Testis (tissue), 3 donors: ENCODE measurements around the gene DGLUCY. TPM values are rescaled to one million over a fixed set of nuclear protein-coding genes. Genes with fewer than 3 reads are reported as not detected.
"Not testable (repeated sequence)": the region's sequence is repeated elsewhere in the genome, so short reads cannot be mapped to it uniquely, and the experiment has no call there.

ENCODE experiments used
- DNase-seq: peaks from one replicate; pipeline ENCODE4 v3.0.0-alpha.2; 2019
- H3K27ac ChIP-seq, 2 donors: fragments of 200-600 bp; sonication (generic); one replicate each; pipeline ENCODE4 v1.5.1; 2019
- H3K27me3 ChIP-seq: fragments of 200-600 bp; sonication (generic); one replicate; pipeline ENCODE4 v1.5.1; 2019
- H3K36me3 ChIP-seq: fragments of 200-600 bp; sonication (generic); one replicate; pipeline ENCODE4 v1.5.1; 2017; ENCODE audit warnings: low read depth; ENCODE audit errors: missing control alignments
- H3K4me1 ChIP-seq: fragments of 200-600 bp; sonication (generic); one replicate; pipeline ENCODE4 v1.5.1; 2019
- H3K4me3 ChIP-seq, 2 donors: fragments of 200-600 bp; sonication (generic); one replicate each; pipeline ENCODE4 v1.5.1; 2017 to 2019
- H3K9me3 ChIP-seq: fragments of 200-600 bp; sonication (generic); one replicate; pipeline ENCODE4 v1.5.1; 2017
- POLR2A ChIP-seq: fragments of 450-650 bp; IDR thresholded peaks from one replicate; pipeline ENCODE4 v1.6.1; 2017; ENCODE audit warnings: antibody characterized with exemption, mild to moderate bottlenecking, moderate library complexity
- WGBS, 2 donors: methylation state at CpG; one replicate each; pipeline ENCODE4 v1.1.5; 2018; 5-methylcytosine and 5-hydroxymethylcytosine counted together
- intact Hi-C: fragments of 100-400 bp; cut with DNase I; formaldehyde crosslinking; loops from one replicate; pipeline ENCODE4 v1.15.1; 2023; ENCODE audit warnings: low total_unique reads
- polyA plus RNA-seq: library from polyadenylated mRNA; stranded (reverse); fragments of 350-450 nt; fragmentation: Illumina TruSeq; extraction: RNeasy Lipid Tissue Mini Kit (QIAGEN cat#74804); gene quantifications from one replicate; pipeline ENCODE4 v1.2.3, GENCODE V29; 2014; ENCODE audit warnings: low read depth, low replicate concordance; ENCODE audit not compliant: insufficient read depth
- total RNA-seq, 2 donors: library from RNA; depleted of rRNA; stranded (reverse); fragments of >200 nt; gene quantifications; one replicate each; pipeline ENCODE4 v1.2.3, GENCODE V29; 2016
- TF ChIP-seq, protein P1 (sequence below), 3 experiments: fragments of 450-650 bp in 2 of 3; fragments of 200-600 bp in 1 of 3; sonication (generic) in 1 of 3; IDR thresholded peaks; one replicate each; pipeline ENCODE4 v1.5.1; 2016 to 2019; ENCODE audit warnings: antibody characterized with exemption in 3 of 3, mild to moderate bottlenecking in 2 of 3, moderate library complexity in 1 of 3

Gene DGLUCY
- total and polyA plus RNA-seq, 3 donors from 2014 or later = 77.5 to 161 (median 145) TPM

DNA sequence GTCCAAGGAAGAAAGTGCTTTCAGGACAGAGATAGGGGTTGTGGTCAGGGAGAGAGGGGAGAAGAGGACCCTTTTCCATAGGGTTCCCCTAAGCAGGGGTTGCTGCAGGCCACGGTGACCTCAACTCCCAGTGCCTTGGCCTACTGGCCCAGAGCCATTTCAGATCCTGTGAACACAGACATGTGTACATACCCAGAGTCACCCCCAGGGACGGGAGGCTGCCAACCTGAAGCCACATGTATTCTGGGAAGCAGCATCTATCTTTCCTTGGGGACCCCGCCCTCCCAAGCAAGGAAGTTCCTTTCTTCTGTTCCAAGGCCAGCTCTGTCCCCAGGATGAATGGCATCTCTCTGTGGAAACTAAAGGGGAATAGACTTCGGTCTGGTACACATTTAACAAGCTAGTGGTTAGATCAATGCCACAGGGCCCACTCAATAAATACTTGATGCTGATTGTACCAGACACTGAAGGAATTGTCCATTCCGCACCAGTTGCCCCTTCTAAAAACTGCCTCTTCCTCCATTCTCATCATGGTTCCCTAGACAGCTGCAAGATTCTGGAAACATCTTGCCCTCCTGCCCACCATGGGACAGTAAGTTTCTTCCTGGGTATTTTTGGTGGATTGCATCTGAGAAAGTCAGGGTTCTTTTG, 25.2 kb upstream of the DGLUCY start:
- intact Hi-C loops = no loop called here
- DNase-seq = no peak

GRCh38 chr14:91089958-91090535, 23.8 kb upstream of the DGLUCY start:
- 92 to 96% methylated on average over 7 of the region's 7 CpGs for WGBS, 2 donors
- DNase-seq = no peak
- H3K27me3 ChIP-seq = no peaks in the 10 kb centered on the region
- no peaks in the 10 kb centered on the region for H3K4me1 ChIP-seq
- no peak for TF ChIP-seq POLR2A
- TF ChIP-seq, protein P1, sequence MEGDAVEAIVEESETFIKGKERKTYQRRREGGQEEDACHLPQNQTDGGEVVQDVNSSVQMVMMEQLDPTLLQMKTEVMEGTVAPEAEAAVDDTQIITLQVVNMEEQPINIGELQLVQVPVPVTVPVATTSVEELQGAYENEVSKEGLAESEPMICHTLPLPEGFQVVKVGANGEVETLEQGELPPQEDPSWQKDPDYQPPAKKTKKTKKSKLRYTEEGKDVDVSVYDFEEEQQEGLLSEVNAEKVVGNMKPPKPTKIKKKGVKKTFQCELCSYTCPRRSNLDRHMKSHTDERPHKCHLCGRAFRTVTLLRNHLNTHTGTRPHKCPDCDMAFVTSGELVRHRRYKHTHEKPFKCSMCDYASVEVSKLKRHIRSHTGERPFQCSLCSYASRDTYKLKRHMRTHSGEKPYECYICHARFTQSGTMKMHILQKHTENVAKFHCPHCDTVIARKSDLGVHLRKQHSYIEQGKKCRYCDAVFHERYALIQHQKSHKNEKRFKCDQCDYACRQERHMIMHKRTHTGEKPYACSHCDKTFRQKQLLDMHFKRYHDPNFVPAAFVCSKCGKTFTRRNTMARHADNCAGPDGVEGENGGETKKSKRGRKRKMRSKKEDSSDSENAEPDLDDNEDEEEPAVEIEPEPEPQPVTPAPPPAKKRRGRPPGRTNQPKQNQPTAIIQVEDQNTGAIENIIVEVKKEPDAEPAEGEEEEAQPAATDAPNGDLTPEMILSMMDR (IDR thresholded peaks at IDR 0.05) = no peak
- H3K4me3 ChIP-seq = no peak overlapping the region
- intact Hi-C loops = no loop called here
- H3K9me3 ChIP-seq = no peaks in the 10 kb centered on the region
- no peaks in the 10 kb centered on the region for H3K36me3 ChIP-seq
- H3K27ac ChIP-seq = no peak overlapping the region

More for the DNA sequence above, 25.2 kb upstream of the DGLUCY start:
- Histone ChIP-seq H3K27me3 (no peaks in the 10 kb centered on the region), H3K9me3 (no peaks in the 10 kb centered on the region), H3K4me1 (no peaks in the 10 kb centered on the region), H3K4me3 (no peak overlapping the region), H3K36me3 (no peaks in the 10 kb centered on the region), H3K27ac (no peak overlapping the region)
- TF ChIP-seq, protein P1 (IDR thresholded peaks at IDR 0.05) = no peak
- TF ChIP-seq POLR2A = no peak
- 91 to 95% methylated on average over 4 to 5 of the region's 5 CpGs for WGBS, 2 donors

DNA sequence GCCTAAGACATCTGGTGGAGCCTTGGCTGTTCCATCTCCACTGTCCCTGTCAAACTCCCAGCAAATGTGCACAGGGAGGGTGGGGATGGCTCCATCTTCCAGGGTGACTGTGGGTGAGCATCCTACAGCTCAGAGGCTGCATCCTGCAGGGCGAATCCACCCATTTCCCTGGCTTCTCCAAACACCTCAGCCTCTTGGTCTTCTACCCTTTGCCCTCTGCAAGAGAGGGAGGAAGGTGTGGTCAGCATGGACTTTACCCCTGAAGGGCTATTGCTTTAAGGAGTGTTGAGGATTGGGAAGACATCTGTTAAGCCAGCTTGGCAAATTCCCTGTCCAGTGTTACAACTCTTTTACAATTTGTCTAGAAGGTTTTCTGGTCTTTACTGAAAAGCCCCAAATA, 23.1 kb upstream of the DGLUCY start:
- Histone ChIP-seq H3K4me3 (no peak overlapping the region), H3K27me3 (no peaks in the 10 kb centered on the region), H3K27ac (no peak overlapping the region), H3K9me3 (no peaks in the 10 kb centered on the region), H3K4me1 (no peaks in the 10 kb centered on the region), H3K36me3 (no peaks in the 10 kb centered on the region)
- no peak for DNase-seq
- TF ChIP-seq POLR2A = no peak
- TF ChIP-seq, protein P1 (IDR thresholded peaks at IDR 0.05) = no peak
- intact Hi-C loops = no loop called here
- 89 to 90% methylated on average over 1 of the region's 1 CpG for WGBS, 2 donors

DNA sequence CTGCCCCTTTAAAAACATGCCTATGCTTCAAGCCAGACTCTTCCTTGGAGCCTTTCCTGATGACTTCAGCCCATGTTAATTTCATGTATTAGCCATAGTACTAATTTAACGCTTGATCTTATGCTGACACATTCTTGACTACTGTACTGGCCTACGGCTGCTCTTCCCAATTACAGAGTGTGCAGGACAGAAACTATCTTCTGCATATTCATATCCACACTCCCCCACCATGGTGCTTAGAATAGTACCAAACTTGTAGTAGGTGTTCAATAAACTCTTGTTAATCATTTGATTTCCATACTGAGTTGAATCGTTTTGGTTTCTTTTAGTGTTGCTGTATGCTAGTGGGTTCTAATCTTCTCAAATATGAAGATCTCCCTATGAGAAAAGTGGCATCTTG, 21.8 kb upstream of the DGLUCY start:
- Histone ChIP-seq H3K27me3 (no peaks in the 10 kb centered on the region), H3K9me3 (no peaks in the 10 kb centered on the region), H3K4me3 (no peak overlapping the region), H3K4me1 (no peaks in the 10 kb centered on the region), H3K36me3 (no peaks in the 10 kb centered on the region), H3K27ac (no peak overlapping the region)
- TF ChIP-seq, protein P1 (IDR thresholded peaks at IDR 0.05) = no peak
- no peak for TF ChIP-seq POLR2A
- intact Hi-C loops = no loop called here
- DNase-seq = no peak
- 85 to 93% methylated on average over 3 of the region's 3 CpGs for WGBS, 2 donors

- H3K9me3 ChIP-seq, H3K4me1 ChIP-seq, H3K36me3 ChIP-seq, H3K4me3 ChIP-seq, H3K27me3 ChIP-seq, intact Hi-C loops, H3K27ac ChIP-seq, DNase-seq: not testable (repeated sequence)
- WGBS, 2 donors = 96 to 97% methylated on average over 14 of the region's 14 CpGs
Measured at GRCh38 chr14:91093743-91094472, 20.0 kb upstream of the DGLUCY start.
